Right cardiac atrium (tissue), 5 donors: ENCODE data around the gene RTKN2. TPM values are rescaled to one million over a fixed set of nuclear protein-coding genes. Genes with fewer than 3 reads are reported as not detected.
"Not testable (repeated sequence)": the region's sequence is repeated elsewhere in the genome, so short reads cannot be mapped to it uniquely, and the experiment has no call there.

Experiments
- ATAC-seq, 2 donors: fragments of 200-7000 bp; cut with Tn5 transposase; one replicate each; pipeline versions ENCODE4 v1.8.0 to v1.9.1; 2020; ENCODE audit warnings: moderate library complexity in 2 of 2, mild to moderate bottlenecking in 1 of 2
- DNase-seq, 3 donors: peaks; one replicate each; pipeline ENCODE4 v3.0.0-alpha.2; 2020
- H3K27ac ChIP-seq: one replicate; pipeline ENCODE4 v1.5.1; 2013; ENCODE audit warnings: mild to moderate bottlenecking, low read length, control low read depth, moderate library complexity
- H3K27me3 ChIP-seq: one replicate; pipeline ENCODE4 v1.6.1; 2013; ENCODE audit not compliant: control insufficient read depth, insufficient read depth
- H3K4me1 ChIP-seq: one replicate; pipeline ENCODE4 v1.6.1; 2013; ENCODE audit warnings: low read length; ENCODE audit not compliant: control insufficient read depth, insufficient read depth
- H3K4me3 ChIP-seq: one replicate; pipeline ENCODE4 v1.5.1; 2013; ENCODE audit warnings: low read length, control low read depth
- H3K9me3 ChIP-seq: one replicate; pipeline ENCODE4 v1.6.1; 2013; ENCODE audit warnings: low read length; ENCODE audit not compliant: control insufficient read depth
- WGBS: extraction: QIAGEN DNeasy Blood & Tissue Kit; methylation state at CpG from one replicate; pipeline ENCODE4 v1.1.7; 2013; 5-methylcytosine and 5-hydroxymethylcytosine counted together
- intact Hi-C, 4 donors: fragments of 100-400 bp; cut with DNase I; formaldehyde crosslinking; loops; one replicate each; pipeline versions ENCODE4 v1.11.0 to v1.14.0; 2022 to 2023
- polyA plus RNA-seq: library from polyadenylated mRNA; stranded (reverse); fragments of 200-250 nt; gene quantifications from one replicate; pipeline ENCODE4 v1.2.3, GENCODE V29; 2013
- total RNA-seq, 4 donors: library from RNA; stranded (reverse); fragmentation: NEBNext Ultra II Directional; extraction: Animal tissue kit (Norgen Biotek cat#: 25700); gene quantifications; one replicate each; pipeline ENCODE4 v1.2.1, GENCODE V29; 2021
- donor health status: healthy with polysubstance abuse.
- donor health status: DM: no; HTN: yes; CAD: no.
- donor health status: DM: no; HTN: no; CAD: no.
- donor health status: DM: no; HTN: yes; CAD: no; lungs with severe emphysema.
- donor health status: DM: yes; HTN: yes; CAD: no.

RTKN2 gene
- total and polyA plus RNA-seq, 5 donors, result 0.06 to 0.19 (median 0.11) TPM

DNA sequence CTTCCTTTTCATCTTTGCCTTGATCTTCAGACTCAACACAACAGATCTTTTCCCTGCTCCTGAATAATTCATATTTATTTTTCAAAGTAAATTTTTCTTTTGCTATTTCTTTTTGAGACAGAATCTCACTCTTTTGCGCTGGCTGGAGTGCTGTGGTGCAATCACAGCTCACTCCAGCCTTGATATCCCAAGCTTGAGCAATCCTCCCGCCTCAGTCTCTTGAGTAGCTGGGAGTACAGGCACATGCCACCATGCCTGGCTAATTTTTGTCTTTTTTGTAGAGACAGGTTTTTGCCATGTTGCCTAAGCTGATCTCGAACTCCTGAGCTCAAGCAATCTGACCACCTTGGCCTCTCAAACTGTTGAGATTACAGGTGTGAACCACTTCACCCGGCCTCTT, 9.2 kb downstream of the RTKN2 start:
- no peak for DNase-seq
- no peak for ATAC-seq
- no peak overlapping the region for H3K4me3 ChIP-seq
- 72% methylated on average over 4 of the region's 4 CpGs for WGBS
- H3K27me3 ChIP-seq, result no peaks in the 10 kb centered on the region
- no peaks in the 10 kb centered on the region for H3K9me3 ChIP-seq
- intact Hi-C loops, result no loop called here
- H3K4me1 ChIP-seq, result no peaks in the 10 kb centered on the region
- no peak overlapping the region for H3K27ac ChIP-seq

DNA sequence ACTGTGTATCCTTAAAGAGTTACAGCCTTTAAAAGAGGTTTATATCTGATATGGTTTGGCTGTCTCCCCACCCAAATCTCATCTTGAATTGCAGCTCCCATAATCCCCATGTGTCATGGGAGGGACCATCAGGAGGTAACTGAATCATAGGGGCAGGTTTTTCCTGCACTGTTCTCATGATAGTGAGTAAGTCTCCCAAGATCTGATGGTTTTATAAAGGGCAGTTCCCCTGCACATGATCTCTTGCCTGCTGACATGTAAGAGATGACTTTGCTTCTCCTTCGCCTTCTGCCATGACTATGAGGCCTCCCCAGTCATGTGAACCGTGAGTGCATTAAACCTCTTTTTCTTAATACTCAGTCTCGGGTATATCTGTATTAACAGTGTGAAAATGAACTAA, 9.7 kb downstream of the RTKN2 start:
- ATAC-seq (no peak), DNase-seq (no peak)
- intact Hi-C loops, result no loop called here
- H3K4me3 ChIP-seq, result no peak overlapping the region
- H3K27ac ChIP-seq, result no peak overlapping the region
- H3K9me3 ChIP-seq, result no peaks in the 10 kb centered on the region
- no peaks in the 10 kb centered on the region for H3K27me3 ChIP-seq
- H3K4me1 ChIP-seq, result no peaks in the 10 kb centered on the region
- 98% methylated on average over 3 of the region's 3 CpGs for WGBS

GRCh38 chr10:62253704-62254103, 14.9 kb downstream of the RTKN2 start:
- DNase-seq (no peak), ATAC-seq (no peak)
- no peak overlapping the region for H3K27ac ChIP-seq
- WGBS, result 93% methylated on average over 1 of the region's 1 CpG
- intact Hi-C loops, result no loop called here
- no peaks in the 10 kb centered on the region for H3K9me3 ChIP-seq
- H3K4me1 ChIP-seq, result no peaks in the 10 kb centered on the region
- no peaks in the 10 kb centered on the region for H3K27me3 ChIP-seq
- no peak overlapping the region for H3K4me3 ChIP-seq

GRCh38 chr10:62252051-62252450, 16.6 kb downstream of the RTKN2 start:
- intact Hi-C loops, result no loop called here
- Histone ChIP-seq H3K4me1 (no peaks in the 10 kb centered on the region), H3K27ac (no peak overlapping the region), H3K4me3 (no peak overlapping the region), H3K9me3 (no peaks in the 10 kb centered on the region), H3K27me3 (no peaks in the 10 kb centered on the region)
- DNase-seq (no peak), ATAC-seq (no peak)
- 84% methylated on average over 1 of the region's 1 CpG for WGBS

- no peak for ATAC-seq
Measured at GRCh38 chr10:62250594-62251198, 17.9 kb downstream of the RTKN2 start.

DNA sequence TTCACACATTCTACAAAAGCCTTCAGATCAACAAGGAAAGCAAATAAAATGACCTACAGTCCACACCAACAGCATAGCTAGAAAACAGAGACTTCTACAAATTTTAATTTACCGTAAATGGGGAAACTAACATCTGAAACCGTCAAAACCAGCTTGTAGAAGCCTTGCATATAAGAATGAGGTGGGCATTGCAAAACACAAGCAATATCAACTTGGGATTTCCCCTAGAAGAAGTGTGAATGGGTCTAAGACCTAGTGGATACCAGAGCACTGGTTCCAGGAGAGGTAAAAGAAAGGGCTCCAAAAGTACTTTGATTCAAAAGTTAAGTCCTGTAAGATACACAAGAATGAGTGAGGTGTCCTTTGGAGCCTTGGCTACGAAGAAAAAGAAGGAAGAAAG, 18.7 kb downstream of the RTKN2 start:
- no peak overlapping the region for H3K4me3 ChIP-seq
- no peaks in the 10 kb centered on the region for H3K4me1 ChIP-seq
- H3K9me3 ChIP-seq, result no peaks in the 10 kb centered on the region
- no peak for DNase-seq
- 93% methylated on average over 3 of the region's 3 CpGs for WGBS
- H3K27me3 ChIP-seq, result no peaks in the 10 kb centered on the region
- no peak overlapping the region for H3K27ac ChIP-seq
- no peak for ATAC-seq
- intact Hi-C loops, result loop anchor here in 3 of 4 donors (5.0 to 10.0 kb wide), 2 partner anchors 345 to 348 kb away; partner anchors contain the start of gene ARID5B (in 3 of the 3)

More at GRCh38 chr10:62250594-62251198, 17.9 kb downstream of the RTKN2 start:
- no peak overlapping the region for H3K27ac ChIP-seq
- H3K4me1 ChIP-seq, result no peaks in the 10 kb centered on the region
- 94% methylated on average over 5 of the region's 5 CpGs for WGBS
- no peak for DNase-seq
- intact Hi-C loops, result no loop called here
- no peaks in the 10 kb centered on the region for H3K27me3 ChIP-seq
- H3K4me3 ChIP-seq, result no peak overlapping the region
- no peaks in the 10 kb centered on the region for H3K9me3 ChIP-seq

DNA sequence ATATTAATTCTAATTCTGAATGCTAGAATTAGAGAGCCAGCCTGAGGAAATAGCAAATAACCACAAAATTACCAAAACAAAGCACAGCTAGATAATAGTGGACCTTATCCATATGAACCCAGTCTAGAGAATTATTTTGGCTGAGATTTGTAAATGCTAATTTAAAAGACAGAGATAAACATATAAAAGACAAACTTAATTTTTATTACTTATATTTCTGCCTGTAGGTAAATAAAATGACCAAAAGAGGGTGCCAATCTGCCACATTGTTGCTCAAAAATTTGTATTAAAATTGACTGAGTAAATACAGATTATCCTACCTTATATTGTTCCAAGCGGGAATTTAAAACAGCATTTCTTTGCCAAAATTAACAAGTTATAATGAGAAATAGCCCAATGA, 20.2 kb downstream of the RTKN2 start:
- Histone ChIP-seq H3K4me3 (no peak overlapping the region), H3K27ac (no peak overlapping the region), H3K27me3 (no peaks in the 10 kb centered on the region), H3K9me3 (no peaks in the 10 kb centered on the region), H3K4me1 (no peaks in the 10 kb centered on the region)
- intact Hi-C loops, result loop anchor here in 3 of 4 donors (5.0 to 10.0 kb wide), 2 partner anchors 344 to 346 kb away; partner anchors contain the start of gene ARID5B (in 3 of the 3)
- DNase-seq, result no peak
- no peak for ATAC-seq
- WGBS, result 95% methylated on average over 1 of the region's 1 CpG

GRCh38 chr10:62244785-62245467, 23.7 kb downstream of the RTKN2 start:
- Histone ChIP-seq H3K9me3 (no peaks in the 10 kb centered on the region), H3K27me3 (no peaks in the 10 kb centered on the region), H3K4me1 (no peaks in the 10 kb centered on the region), H3K4me3 (no peak overlapping the region), H3K27ac (no peak overlapping the region)
- 27% methylated on average over 5 of the region's 5 CpGs for WGBS
- DNase-seq (no peak), ATAC-seq (peak; percentile 75 to 81)
- intact Hi-C loops, result loop anchor here (2.0 to 10.0 kb wide), 5 partner anchors 203 to 343 kb away; partner anchors contain the start of gene ARID5B (in 3 of the 4)

- no peak overlapping the region for H3K27ac ChIP-seq
- 65% methylated on average over 3 of the region's 3 CpGs for WGBS
Measured at GRCh38 chr10:62244088-62244487, 24.6 kb downstream of the RTKN2 start.

DNA sequence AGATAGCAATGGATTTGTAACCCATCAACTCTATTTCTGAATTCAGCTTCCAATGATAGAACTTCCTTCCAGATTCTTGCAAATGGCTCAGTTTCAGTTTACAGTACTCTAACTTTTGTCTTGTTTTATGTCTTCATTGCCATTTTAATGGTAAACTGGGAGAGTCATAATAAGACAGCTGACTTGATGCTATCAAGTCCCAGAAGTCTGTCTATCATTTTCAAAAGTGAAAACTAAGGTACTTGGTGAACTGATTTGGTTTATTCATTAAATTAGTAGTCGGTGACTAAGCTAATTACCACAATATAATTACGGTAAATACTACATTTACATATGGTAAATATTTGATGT, 25.0 kb downstream of the RTKN2 start:
- intact Hi-C loops, result loop anchor here in 3 of 4 donors (5.0 to 10.0 kb wide), 3 partner anchors 201 to 339 kb away; partner anchors contain the start of gene ARID5B (in 2 of the 3)
- Histone ChIP-seq H3K4me1 (no peaks in the 10 kb centered on the region), H3K27me3 (no peaks in the 10 kb centered on the region), H3K27ac (no peak overlapping the region), H3K4me3 (no peak overlapping the region), H3K9me3 (no peaks in the 10 kb centered on the region)
- DNase-seq, result no peak
- WGBS, result 87% methylated on average over 2 of the region's 2 CpGs
- ATAC-seq, result no peak

More at GRCh38 chr10:62244088-62244487, 24.6 kb downstream of the RTKN2 start:
- Histone ChIP-seq H3K27me3 (no peaks in the 10 kb centered on the region), H3K4me3 (no peak overlapping the region), H3K4me1 (no peaks in the 10 kb centered on the region), H3K9me3 (no peaks in the 10 kb centered on the region)
- intact Hi-C loops, result loop anchor here (2.0 to 10.0 kb wide), 4 partner anchors 202 to 339 kb away; partner anchors contain the start of gene ARID5B (in 2 of the 4)
- DNase-seq (no peak), ATAC-seq (no peak)

DNA sequence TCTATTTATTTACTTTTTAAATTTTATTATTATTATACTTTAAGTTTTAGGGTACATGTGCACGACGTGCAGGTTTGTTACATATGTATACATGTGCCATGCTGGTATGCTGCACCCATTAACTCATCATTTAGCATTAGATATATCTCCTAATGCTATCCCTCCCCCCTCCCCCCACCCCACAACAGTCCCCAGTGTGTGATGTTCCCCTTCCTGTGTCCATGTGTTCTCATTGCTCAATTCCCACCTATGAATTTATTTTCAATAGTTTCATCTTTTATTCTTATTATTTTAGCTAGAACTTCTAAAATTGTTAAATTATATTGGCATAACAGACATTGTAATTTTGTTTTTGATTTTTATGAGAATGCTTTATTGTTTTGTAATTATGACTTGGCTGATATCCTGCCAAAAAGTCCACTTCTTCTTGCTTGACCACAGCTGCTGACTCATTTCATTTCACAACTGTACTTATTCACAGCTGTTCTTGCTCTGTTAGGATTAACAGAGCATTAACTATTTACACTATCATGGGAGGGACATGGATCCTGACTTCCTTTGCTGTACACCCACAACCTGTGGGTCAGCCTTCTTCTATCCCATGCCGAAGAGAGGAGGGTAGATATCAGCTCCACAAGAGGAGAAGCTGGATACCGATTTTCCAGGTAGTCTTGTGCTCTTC, 25.5 kb downstream of the RTKN2 start:
- not testable (repeated sequence) for H3K27ac ChIP-seq, H3K4me3 ChIP-seq, H3K9me3 ChIP-seq, H3K27me3 ChIP-seq, H3K4me1 ChIP-seq, DNase-seq
- WGBS, result 69% methylated on average over 4 of the region's 4 CpGs
- peak; percentile 90 to 91 for ATAC-seq
- intact Hi-C loops, result loop anchor here in 3 of 4 donors (5.0 to 10.0 kb wide), 3 partner anchors 201 to 338 kb away; partner anchors contain the start of gene ARID5B (in 2 of the 3)
